8988T (cell line): Measurements from ENCODE around the gene COL5A2.
A peak's percentile ranks its signal among the peaks of the same experiment; 100 is the strongest.

Source experiments
- DNase-seq: peaks from one replicate; pipeline ENCODE4 v3.0.0; 2011

Gene COL5A2

DNA sequence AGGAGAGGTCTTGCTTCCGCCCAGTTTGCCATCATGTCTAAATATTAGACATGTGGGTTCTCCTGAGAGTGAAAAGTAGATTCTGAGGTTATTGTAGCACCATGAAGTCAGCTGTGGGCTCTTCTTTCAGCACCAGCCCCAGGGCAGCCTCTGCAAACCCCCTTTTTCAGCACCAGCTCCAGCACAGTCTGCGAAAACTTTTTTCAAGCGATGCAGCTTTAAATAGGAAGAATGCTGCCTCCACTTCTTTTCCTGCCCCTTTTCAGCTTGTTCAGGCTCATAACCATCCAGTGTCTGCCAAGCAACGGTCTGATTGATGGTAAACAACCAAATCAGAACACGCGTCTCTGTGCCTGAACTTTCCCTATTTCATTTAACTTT, at the start of gene COL5A2:
TSS of gene COL5A2 (minus strand) at position 192 of the 381 bp plus-strand sequence. CDS start at position 35, 157 bp downstream.
- no peak for DNase-seq

DNA sequence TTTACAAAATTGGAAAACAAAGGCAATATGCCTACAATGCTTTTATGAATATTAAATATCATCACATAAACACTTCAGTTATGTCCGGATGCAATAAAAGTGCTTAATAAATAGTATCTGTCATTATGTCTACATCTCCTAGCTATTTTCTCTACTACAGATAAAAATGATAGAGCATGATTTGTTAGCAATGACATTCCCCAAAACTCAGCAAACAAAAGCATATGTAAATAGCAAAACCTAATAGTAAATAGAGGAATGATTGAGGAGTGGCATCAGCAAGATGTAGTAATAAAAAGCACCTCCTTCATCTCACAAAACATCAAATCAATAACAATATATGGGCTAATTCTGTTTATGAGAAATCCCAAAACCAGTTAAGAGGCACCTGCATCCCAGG, 46.5 kb upstream of the COL5A2 start:
- no peak for DNase-seq

DNA sequence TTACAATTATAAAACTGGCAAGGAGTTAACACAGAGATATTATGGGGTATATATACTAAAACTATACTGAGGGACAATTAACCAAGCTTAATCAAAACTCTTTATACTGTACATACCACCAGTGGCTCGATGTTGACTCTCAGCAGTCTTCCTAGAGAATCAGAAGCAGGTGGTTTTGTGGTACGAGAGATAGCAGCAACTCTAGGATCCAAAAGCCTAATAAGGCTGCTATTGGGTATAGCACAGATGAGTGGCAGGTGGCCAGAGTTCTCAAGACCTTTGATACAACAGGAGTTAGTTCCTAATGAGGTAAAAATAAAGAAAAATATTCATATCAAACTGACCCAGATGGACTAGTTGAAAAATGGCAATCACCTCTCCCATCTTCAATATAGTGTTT, 45.5 kb upstream of the COL5A2 start:
- DNase-seq, result no peak

DNA sequence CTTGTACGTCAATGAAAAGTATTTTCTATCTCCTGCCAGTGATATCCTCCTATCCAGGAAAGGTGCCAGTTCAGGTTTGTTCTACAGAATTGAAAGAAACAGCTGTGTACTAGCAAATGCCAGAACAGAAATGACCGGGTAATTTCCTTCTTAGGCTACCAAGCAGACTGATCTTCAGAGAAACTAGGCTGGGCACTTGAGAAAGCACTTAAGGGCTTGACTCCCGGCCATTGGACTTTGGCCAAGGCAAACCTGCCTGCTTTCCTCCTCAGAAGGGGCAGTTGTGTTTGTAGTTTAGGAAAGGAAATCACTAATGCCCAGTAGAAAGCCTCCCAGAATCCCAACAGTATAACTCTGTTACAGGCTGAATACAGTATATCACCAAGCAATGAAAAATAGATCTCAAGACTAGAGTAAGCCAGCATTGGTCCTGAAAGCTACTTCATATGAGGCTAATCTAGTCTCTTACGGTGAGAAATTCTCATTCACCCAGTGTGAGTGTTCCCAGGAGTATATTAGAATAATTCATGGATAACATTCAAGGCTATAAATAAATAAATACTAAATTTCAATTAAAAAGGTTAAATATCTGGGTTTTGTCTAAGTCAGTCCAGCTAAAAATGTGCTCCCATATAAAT, 43.0 kb upstream of the COL5A2 start:
- DNase-seq, result no peak

GRCh38 chr2:189221811-189222467, 42.4 kb upstream of the COL5A2 start:
- no peak for DNase-seq

DNA sequence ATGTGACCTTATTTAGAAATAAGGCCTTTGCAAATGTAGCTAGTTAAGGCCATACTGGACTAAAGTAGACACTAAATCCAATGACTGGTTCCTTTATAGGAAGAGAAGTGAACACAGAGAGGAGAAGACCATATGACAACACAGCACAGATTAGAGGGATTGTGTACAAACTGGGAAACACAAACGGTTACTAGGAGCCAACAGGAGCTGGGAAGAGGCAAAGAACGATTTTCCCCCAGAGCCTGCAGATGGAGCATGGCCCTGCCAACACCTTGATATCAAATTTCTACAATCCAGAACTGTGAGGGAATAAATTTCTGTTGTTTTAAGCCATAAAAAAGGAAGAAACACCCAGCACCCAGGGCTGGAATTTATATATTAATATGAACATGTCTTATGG, 38.7 kb upstream of the COL5A2 start:
- no peak for DNase-seq

GRCh38 chr2:189217541-189217940, 38.0 kb upstream of the COL5A2 start:
- DNase-seq, result peak; percentile 7

GRCh38 chr2:189217051-189217450, 37.5 kb upstream of the COL5A2 start:
- DNase-seq, result no peak

DNA sequence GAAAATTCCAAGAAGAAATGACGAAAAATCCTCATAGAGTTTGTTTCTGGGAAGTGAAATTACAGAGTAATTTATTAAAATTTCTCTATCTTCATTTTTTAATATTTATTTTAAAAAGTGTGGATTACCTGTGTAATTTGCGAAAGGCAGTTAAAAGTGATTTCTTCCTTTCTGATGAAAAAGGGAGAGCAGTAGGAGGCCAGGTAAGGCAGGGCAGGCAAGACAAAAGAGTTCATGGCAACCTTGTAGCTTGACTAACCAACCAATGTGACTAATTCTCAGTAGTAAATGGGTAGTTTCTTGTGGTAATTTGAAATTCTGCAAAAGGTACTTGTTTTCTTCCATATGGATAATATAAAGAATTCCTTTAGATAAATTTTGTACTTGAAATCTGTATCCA, 34.9 kb upstream of the COL5A2 start:
- no peak for DNase-seq

GRCh38 chr2:189213250-189213649, 33.7 kb upstream of the COL5A2 start:
- DNase-seq, result no peak

- DNase-seq, result no peak
Observed at GRCh38 chr2:189210250-189211087, 30.9 kb upstream of the COL5A2 start.

DNA sequence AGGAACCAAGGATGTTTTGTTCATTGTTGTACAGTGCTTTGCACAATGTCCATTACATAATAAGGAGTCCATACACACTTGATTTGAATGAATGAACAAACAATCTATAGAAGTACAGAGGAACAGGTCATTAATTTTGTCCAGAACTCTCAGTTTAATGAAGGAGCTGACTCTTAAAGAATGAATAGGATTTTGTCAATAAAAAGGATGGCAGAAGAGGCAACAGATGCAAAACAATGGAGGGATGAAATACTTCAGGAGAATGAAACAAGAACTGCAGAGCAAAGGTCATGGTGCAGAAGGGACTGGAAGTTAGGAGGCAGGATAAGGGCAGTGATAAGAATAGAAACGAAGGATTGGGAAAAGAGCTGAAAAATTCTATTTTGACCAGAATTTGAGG, 28.7 kb upstream of the COL5A2 start:
- DNase-seq, result no peak

DNA sequence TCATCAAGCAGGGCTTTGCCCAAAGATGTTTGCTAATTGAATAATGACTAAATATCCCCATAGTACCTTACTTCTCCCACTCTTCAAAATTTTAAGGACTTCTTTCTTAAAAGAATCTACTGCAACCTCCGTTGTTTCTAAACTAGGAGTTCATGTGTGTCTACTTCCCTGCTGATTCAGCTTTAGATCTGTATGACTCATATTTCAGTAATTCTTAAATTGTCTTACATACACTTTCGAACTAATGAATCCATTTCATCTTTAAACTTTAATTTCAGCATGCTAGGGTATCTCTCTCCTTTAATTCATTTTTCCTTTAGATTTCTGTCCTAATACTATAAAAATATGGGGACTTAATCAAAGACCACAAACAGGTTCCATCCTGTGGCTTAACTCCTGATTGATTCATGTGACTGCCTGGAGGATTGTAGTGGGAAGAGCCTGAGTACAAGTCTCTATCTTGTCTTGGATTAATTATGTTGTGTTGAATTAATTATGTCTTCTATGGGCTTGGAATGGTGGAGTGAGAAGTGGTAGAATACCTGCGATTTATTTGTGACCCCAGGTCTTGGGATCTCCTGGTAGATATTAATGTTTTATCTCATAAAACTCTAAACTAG, 24.9 kb upstream of the COL5A2 start:
- DNase-seq, result no peak

DNA sequence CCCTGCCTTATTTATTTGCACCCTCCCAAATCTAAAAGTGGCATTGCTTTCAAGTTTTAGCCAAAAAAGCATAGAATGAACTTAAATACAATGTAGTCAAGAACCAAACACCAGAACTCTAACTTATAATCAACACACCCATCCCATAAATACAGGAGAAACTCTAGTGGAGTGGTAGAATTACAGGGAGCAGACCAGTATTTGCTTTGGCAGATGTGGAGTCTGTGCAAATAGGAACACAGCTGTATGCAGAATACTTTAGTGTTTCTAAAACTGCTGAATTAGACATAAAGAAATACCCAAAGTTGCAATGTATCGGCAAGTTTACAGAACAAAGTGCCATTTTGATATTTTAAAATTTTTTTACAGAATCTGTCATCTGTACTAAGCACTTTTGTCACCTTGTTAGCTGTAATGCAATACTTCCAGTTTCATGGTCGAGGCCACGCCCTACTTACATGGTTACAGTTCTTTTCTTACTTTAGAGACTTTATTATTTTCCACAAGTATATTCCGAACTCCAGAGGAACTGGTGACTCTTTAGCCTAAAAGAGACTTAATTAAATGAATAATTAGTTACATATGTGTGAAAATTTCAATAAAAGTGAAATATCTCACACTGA, 23.7 kb upstream of the COL5A2 start:
- no peak for DNase-seq

DNA sequence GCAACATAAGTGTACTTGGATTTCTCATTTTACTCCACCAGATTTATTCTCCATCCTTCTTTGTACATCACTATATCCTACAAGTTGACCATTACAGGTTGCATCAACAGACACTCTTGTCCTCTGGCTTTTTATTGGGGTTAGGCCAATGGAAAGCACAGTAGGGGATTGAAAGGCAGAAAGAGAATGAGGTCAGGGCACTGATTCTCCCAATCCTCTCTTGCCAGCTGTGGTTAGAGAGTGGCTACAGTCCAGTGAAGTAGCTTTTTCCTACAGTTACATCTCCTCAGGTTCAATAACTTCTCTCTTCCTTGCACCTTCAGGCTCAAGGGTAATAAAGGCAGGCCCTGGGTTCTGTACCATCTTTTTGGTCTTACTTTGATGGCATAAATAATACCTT, 20.2 kb upstream of the COL5A2 start:
- no peak for DNase-seq

DNA sequence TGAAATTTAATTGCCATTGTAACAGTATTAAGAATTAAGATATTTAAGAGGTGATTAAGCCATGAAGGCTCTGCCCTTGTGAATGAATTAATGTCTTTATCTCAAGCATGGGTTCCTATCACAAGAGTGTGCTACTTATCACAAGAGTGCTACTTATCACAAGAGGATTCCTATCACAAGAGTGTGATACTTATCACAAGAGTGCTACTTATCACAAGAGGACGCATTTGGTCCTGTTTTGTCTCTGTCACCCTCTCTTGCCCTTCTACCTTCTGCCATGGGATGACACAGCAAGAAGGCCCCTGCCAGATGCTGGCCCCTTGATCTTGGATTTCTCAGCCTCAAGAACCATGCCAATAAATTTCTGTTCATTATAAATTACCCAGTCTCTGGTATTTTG, 13.2 kb upstream of the COL5A2 start:
- no peak for DNase-seq

GRCh38 chr2:189191766-189192165, 12.2 kb upstream of the COL5A2 start:
- DNase-seq, result no peak

- no peak for DNase-seq
Observed at GRCh38 chr2:189190685-189191084, 11.1 kb upstream of the COL5A2 start.

- no peak for DNase-seq
Observed at GRCh38 chr2:189188115-189188805, 8.7 kb upstream of the COL5A2 start.

DNA sequence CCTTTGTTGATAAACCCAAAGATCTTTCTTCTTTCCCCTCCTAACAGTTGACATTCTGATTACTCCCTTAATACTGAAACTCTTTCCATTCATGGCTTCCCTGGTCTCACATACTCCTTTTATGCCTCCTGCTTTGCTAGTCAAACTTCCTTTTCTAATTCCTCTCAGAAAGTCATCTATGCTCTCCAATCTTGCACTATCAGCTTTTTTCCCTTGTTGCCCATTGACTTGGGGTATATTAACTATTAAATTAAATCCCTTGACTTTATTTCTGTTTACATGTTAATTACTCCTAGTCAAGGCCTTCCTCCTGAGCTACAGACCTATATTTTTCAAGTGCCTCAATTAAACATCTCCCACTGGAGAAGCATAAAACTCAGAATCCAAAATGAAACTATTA, 3.6 kb upstream of the COL5A2 start:
- DNase-seq, result no peak

DNA sequence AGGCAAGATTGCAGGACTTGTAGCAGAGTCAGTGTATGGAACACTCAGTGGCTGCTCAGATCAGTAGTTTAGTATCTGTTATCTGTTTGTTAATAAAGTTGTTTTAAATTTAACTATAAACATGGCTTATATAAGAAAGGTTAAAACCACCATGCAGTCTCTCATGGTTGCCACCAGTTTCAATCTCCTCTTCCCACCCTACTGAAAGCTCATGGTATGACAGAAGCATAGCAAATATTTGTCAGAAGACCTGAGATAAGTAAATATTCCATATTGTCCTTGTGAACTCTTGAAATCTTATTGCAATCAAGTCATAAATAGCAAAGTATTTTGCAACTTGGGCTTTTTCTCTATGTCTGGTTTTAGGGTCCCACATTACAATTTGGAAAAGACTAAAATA, 2.1 kb upstream of the COL5A2 start:
- DNase-seq, result no peak

DNA sequence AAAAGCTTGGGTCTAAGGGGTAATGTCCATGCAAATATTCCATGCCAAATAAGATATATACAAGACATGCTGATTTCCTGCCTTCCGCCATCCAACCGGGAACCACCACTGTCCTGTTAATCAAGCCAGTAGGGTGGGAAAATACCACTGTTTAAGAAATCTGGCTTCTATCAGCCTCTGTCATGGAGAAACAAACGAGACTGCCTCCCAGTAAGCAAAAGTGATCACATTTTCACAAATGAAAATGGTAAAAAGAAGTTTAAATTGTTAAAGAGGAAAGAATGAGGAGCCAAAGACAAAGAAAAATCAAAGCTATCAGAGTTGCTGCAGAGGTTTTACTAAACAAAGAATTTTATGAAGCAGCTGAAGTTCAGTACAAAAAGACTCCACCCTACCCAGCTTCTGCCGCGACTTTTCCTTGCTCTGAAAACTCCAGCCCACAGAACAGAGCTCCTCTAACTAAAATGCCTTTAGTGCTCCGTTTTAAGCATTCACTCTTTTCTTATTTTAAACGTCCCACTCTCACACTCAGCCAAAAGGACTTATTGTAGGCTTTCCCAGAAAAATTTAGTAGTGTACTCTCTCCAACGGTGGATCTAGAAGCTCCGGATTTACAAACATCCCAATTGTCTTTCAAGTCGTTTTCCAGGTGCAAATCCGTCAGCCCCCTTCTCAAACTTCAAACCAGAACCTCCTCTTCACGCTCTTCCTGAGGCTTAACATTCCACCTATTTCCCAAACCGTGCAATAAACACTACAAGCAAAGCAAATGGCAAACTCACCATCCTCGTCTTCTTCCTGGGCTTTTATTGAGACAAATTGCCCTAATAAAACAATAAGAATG, 613 bp downstream of the COL5A2 start:
- no peak for DNase-seq
